IMR-90 (cell line): ENCODE data around the gene GRM5. TPM values are rescaled to one million over a fixed set of nuclear protein-coding genes. Genes with fewer than 3 reads are reported as not detected.

Experiments used
- ATAC-seq: fragments of 200-7000 bp; cut with Tn5 transposase; 2 replicates; pipeline ENCODE4 v1.9.1; 2020; ENCODE audit warnings: low read depth, mild to moderate bottlenecking, moderate library complexity
- BruUV-seq: library from RNA; stranded (reverse); fragments of 400-500 nt; replicated peaks from 2 replicates; lab custom pipeline; 2021; lab: Mats Ljungman, UMichigan
- CTCF ChIA-PET: fragments of 300-600 bp; formaldehyde crosslinking; extraction: SDS; loops from one replicate; lab custom pipeline; 2021; ENCODE audit warnings: antibody characterized with exemption; lab: Yijun Ruan, JAX
- POLR2A ChIA-PET: fragments of 300-600 bp; sonication (Branson Sonifier 250); formaldehyde crosslinking; loops from one replicate; lab custom pipeline; 2022; ENCODE audit warnings: antibody characterized with exemption; ENCODE audit not compliant: unreplicated experiment; lab: Charles Lee
- DNase-seq: peaks from one replicate; pipeline ENCODE4 v3.0.0; 2013
- H2AFZ ChIP-seq: replicated peaks from 2 replicates; pipeline ENCODE3; 2013; ENCODE audit warnings: low read length, mild to moderate bottlenecking; ENCODE audit not compliant: poor library complexity
- H2AK5ac ChIP-seq: 2 replicates; pipeline ENCODE4 v1.6.1; 2013; ENCODE audit warnings: low read depth, low read length, inconsistent platforms
- H2AK9ac ChIP-seq: replicated peaks from 2 replicates; pipeline ENCODE3; 2013; ENCODE audit warnings: mild to moderate bottlenecking, low read depth, low read length, moderate library complexity; ENCODE audit not compliant: poor library complexity
- H2BK120ac ChIP-seq: 2 replicates; pipeline ENCODE4 v1.6.1; 2013; ENCODE audit warnings: low read depth, low read length, inconsistent platforms
- H2BK15ac ChIP-seq: 3 replicates; pipeline ENCODE4 v1.6.1; 2013; ENCODE audit warnings: low read depth, low read length, inconsistent platforms
- H2BK20ac ChIP-seq: 2 replicates; pipeline ENCODE4 v1.6.1; 2013; ENCODE audit warnings: low read depth, mild to moderate bottlenecking, inconsistent platforms, low read length, moderate library complexity
- H2BK5ac ChIP-seq: 2 replicates; pipeline ENCODE4 v1.6.1; 2013; ENCODE audit warnings: mild to moderate bottlenecking, low read depth, low read length, inconsistent platforms; ENCODE audit not compliant: poor library complexity, severe bottlenecking
- H3K14ac ChIP-seq: replicated peaks from 2 replicates; pipeline ENCODE4 v1.6.1; 2013; ENCODE audit warnings: low read depth, low read length, inconsistent platforms
- H3K18ac ChIP-seq: 2 replicates; pipeline ENCODE4 v1.6.1; 2013; ENCODE audit warnings: low read depth, low read length, control low read depth
- H3K23ac ChIP-seq: 2 replicates; pipeline ENCODE4 v1.6.1; 2013; ENCODE audit warnings: low read depth, low read length, inconsistent platforms
- H3K27ac ChIP-seq: 2 replicates; pipeline ENCODE4 v1.5.1; 2013; ENCODE audit warnings: mild to moderate bottlenecking, control low read depth, low read length; ENCODE audit not compliant: insufficient read depth
- H3K27me3 ChIP-seq: 2 replicates; pipeline ENCODE4 v1.6.1; 2013; ENCODE audit warnings: low read length; ENCODE audit not compliant: control insufficient read depth, insufficient read depth
- H3K36me3 ChIP-seq: 2 replicates; pipeline ENCODE4 v1.6.1; 2013; ENCODE audit warnings: low read length, mixed read lengths; ENCODE audit not compliant: control insufficient read depth, insufficient read depth
- H3K4ac ChIP-seq: 2 replicates; pipeline ENCODE4 v1.6.1; 2013; ENCODE audit warnings: low read depth, low read length, inconsistent platforms
- H3K4me1 ChIP-seq: 2 replicates; pipeline ENCODE4 v1.6.1; 2013; ENCODE audit warnings: low read length, mixed read lengths; ENCODE audit not compliant: control insufficient read depth, insufficient read depth
- H3K4me2 ChIP-seq: 2 replicates; pipeline ENCODE4 v1.6.1; 2013; ENCODE audit warnings: low read depth, mild to moderate bottlenecking, control low read depth, low read length, moderate library complexity
- H3K4me3 ChIP-seq: 2 replicates; pipeline ENCODE4 v1.5.1; 2013; ENCODE audit warnings: low read depth, mild to moderate bottlenecking, control low read depth, low read length, moderate library complexity; ENCODE audit not compliant: insufficient read depth
- H3K56ac ChIP-seq: 2 replicates; pipeline ENCODE4 v1.6.1; 2013; ENCODE audit warnings: low read length, inconsistent platforms; ENCODE audit not compliant: insufficient read depth; ENCODE audit errors: extremely low read depth
- H3K79me1 ChIP-seq, 2 experiments: 2 replicates each; pipeline ENCODE4 v1.6.1; 2013; ENCODE audit warnings: low read length in 2 of 2, inconsistent platforms in 1 of 2, low read depth in 1 of 2
- H3K9ac ChIP-seq: 2 replicates; pipeline ENCODE4 v1.6.1; 2013; ENCODE audit warnings: low read depth, low read length, control low read depth
- H3K9me1 ChIP-seq: 2 replicates; pipeline ENCODE4 v1.6.1; 2013; ENCODE audit warnings: low read length, inconsistent platforms; ENCODE audit not compliant: insufficient read depth
- H3K9me3 ChIP-seq: 2 replicates; pipeline ENCODE4 v1.6.1; 2013; ENCODE audit warnings: low read length; ENCODE audit not compliant: control insufficient read depth, insufficient read depth
- H4K20me1 ChIP-seq: 2 replicates; pipeline ENCODE4 v1.6.1; 2013; ENCODE audit warnings: low read length, inconsistent platforms; ENCODE audit not compliant: insufficient read depth
- H4K5ac ChIP-seq: 2 replicates; pipeline ENCODE4 v1.6.1; 2013; ENCODE audit warnings: mild to moderate bottlenecking, low read depth, low read length, control low read depth
- H4K8ac ChIP-seq, 2 experiments: 2 replicates each; pipeline ENCODE4 v1.6.1; 2013; ENCODE audit warnings: low read depth in 2 of 2, low read length in 2 of 2, control low read depth in 1 of 2, inconsistent platforms in 1 of 2
- H4K91ac ChIP-seq: 2 replicates; pipeline ENCODE4 v1.6.1; 2013; ENCODE audit warnings: low read depth, low read length, inconsistent platforms; ENCODE audit not compliant: insufficient read depth
- BHLHE40 ChIP-seq: fragments of 150-350 bp; IDR thresholded peaks from 2 replicates; pipeline ENCODE4 v1.6.1; 2016; ENCODE audit warnings: mild to moderate bottlenecking, low read depth, low read length
- CEBPB ChIP-seq: IDR thresholded peaks from 2 replicates; pipeline ENCODE4 v1.6.1; 2012; ENCODE audit warnings: low read depth, low read length, improper control_type of control experiment
- CHD1 ChIP-seq: IDR thresholded peaks from 2 replicates; pipeline ENCODE4 v1.6.1; 2012; ENCODE audit warnings: low read depth, low read length, improper control_type of control experiment
- FOS ChIP-seq: fragments of 150-350 bp; IDR thresholded peaks from 2 replicates; pipeline ENCODE4 v1.6.1; 2016; ENCODE audit warnings: low read depth, low read length
- MAFK ChIP-seq: IDR thresholded peaks from 2 replicates; pipeline ENCODE4 v1.6.1; 2012; ENCODE audit warnings: low read depth, low read length, improper control_type of control experiment
- MAZ ChIP-seq: IDR thresholded peaks from 2 replicates; pipeline ENCODE4 v1.6.1; 2012; ENCODE audit warnings: low read depth, mild to moderate bottlenecking, low read length, improper control_type of control experiment, moderate library complexity, borderline replicate concordance
- MXI1 ChIP-seq: IDR thresholded peaks from 2 replicates; pipeline ENCODE4 v1.6.1; 2012; ENCODE audit warnings: low read depth, mild to moderate bottlenecking, low read length, moderate library complexity, borderline replicate concordance
- NFE2L2 ChIP-seq: fragments of 150-350 bp; IDR thresholded peaks from 2 replicates; pipeline ENCODE4 v1.6.1; 2016; ENCODE audit warnings: low read depth, mild to moderate bottlenecking, low read length
- POLR2A ChIP-seq: IDR thresholded peaks from 2 replicates; pipeline ENCODE4 v1.6.1; 2012; ENCODE audit warnings: mild to moderate bottlenecking, low read depth, low read length
- RAD21 ChIP-seq: IDR thresholded peaks from 2 replicates; pipeline ENCODE4 v1.6.1; 2012; ENCODE audit warnings: low read length, improper control_type of control experiment
- RCOR1 ChIP-seq: IDR thresholded peaks from 2 replicates; pipeline ENCODE4 v1.6.1; 2012; ENCODE audit warnings: mild to moderate bottlenecking, low read length, improper control_type of control experiment; ENCODE audit not compliant: insufficient replicate concordance
- RFX5 ChIP-seq: IDR thresholded peaks from 2 replicates; pipeline ENCODE4 v1.8.0; 2012; ENCODE audit warnings: low read depth, mild to moderate bottlenecking, low read length, moderate library complexity
- SMC3 ChIP-seq: fragments of 150-350 bp; IDR thresholded peaks from 2 replicates; pipeline ENCODE4 v1.6.1; 2016; ENCODE audit warnings: low read depth, mild to moderate bottlenecking, antibody characterized with exemption, low read length, moderate library complexity
- WGBS, 2 experiments: methylation state at CpG; one replicate each; pipeline versions ENCODE4 v1.1.5 to v1.1.7; 2013; ENCODE audit warnings: missing lambda C conversion rate in 2 of 2; ENCODE audit not compliant: insufficient read length in 1 of 2; ENCODE audit errors: extremely low coverage in 2 of 2; 5-methylcytosine and 5-hydroxymethylcytosine counted together
- dilution Hi-C: fragments of 300-500 bp; cut with HindIII; formaldehyde crosslinking; loops from one replicate; pipeline ENCODE4 v1.14.3; 2018; ENCODE audit warnings: low sequenced_read_pairs; ENCODE audit not compliant: unreplicated experiment
- in situ Hi-C: fragments of 300-500 bp; cut with MboI; formaldehyde crosslinking; loops from 3 replicates; pipeline ENCODE4 v1.14.3; 2019; ENCODE audit warnings: low sequenced_read_pairs, inconsistent platforms, mixed read lengths
- intact Hi-C: fragments of 100-400 bp; cut with micrococcal nuclease; formaldehyde crosslinking; loops from 2 replicates; pipeline ENCODE4 v1.10.0; 2022
- polyA plus RNA-seq, 3 experiments: library from polyadenylated mRNA; depleted of rRNA; stranded (reverse); fragments of >200 nt; gene quantifications; 2 replicates each; pipeline ENCODE4 v1.2.3, GENCODE V29; 2012; ENCODE audit warnings: low replicate concordance in 1 of 3
- total RNA-seq: library from RNA; depleted of rRNA; stranded (reverse); fragments of >200 nt; gene quantifications from 2 replicates; pipeline ENCODE4 v1.2.3, GENCODE V29; 2012
- TF ChIP-seq, protein P1 (sequence below): fragments of 150-350 bp; IDR thresholded peaks from 2 replicates; pipeline ENCODE4 v1.6.1; 2017; ENCODE audit warnings: mild to moderate bottlenecking, antibody characterized with exemption, low read length, low read depth
- TF ChIP-seq, protein P2 (sequence below): fragments of 150-350 bp; IDR thresholded peaks from 2 replicates; pipeline ENCODE4 v1.6.1; 2016; ENCODE audit warnings: low read depth, mild to moderate bottlenecking, low read length, moderate library complexity, borderline replicate concordance
- TF ChIP-seq, protein P3 (sequence below): conservative IDR thresholded peaks from 2 replicates; pipeline ENCODE4 v1.5.1; 2012; ENCODE audit warnings: mild to moderate bottlenecking, low read depth, low read length, improper control_type of control experiment

GRM5 gene
- total and polyA plus RNA-seq, 2 of the 4 experiments (the other 2 are of a cell fraction): under 0.01 TPM

DNA sequence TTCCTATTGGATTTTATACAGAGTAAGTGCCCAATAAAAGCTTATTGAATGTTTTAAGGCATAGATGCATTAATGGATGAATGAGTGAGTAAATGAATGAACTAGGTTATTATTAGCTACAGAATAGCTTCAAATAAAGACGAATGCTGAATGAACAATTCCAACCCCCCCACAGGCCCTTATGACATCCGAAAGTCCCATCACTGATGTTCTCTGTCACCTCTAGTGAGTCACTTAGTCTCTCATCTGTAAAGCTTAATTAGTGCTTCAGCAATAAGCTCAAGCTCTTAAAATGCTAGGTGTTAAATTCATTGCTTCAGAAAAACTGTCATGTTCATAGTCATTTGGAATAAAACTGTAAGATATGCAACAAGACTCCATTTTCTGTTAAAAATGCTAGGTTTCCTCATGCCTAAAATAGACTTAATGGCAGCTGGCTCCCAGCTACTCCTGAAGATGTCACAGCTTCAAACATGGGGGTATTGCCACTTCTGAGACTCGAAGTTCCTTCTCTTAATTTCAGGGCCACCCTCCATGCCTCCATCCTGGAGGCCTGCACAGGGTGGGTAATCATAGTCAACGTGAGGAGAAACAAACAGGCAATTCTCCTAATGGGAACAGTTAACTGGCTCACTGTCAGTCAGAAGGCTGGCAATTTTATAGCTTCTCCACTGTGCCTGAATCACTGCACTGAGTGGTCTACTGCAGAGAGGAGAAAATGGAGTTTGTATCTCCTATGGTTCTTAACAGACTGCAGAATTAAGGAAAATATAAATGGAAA is 373.3 kb downstream of the GRM5 start:
- in situ Hi-C loops: no loop called here
- POLR2A ChIA-PET: no interaction called here
- no peak overlapping the region for H3K4me3 ChIP-seq
- no peaks in the 10 kb centered on the region for H3K79me1 ChIP-seq
- no peak overlapping the region for H3K4ac ChIP-seq
- H3K18ac ChIP-seq: no peak overlapping the region
- H3K9me1 ChIP-seq: no peaks in the 10 kb centered on the region
- CTCF ChIA-PET: no interaction called here
- H2BK20ac ChIP-seq: no peak overlapping the region
- no peak overlapping the region for H2AK5ac ChIP-seq
- no peak overlapping the region for H3K4me2 ChIP-seq
- H3K9ac ChIP-seq: no peak overlapping the region
- no peak overlapping the region for H2BK120ac ChIP-seq
- no TSS peak for BruUV-seq
- H4K20me1 ChIP-seq: no peaks in the 10 kb centered on the region
- H3K14ac ChIP-seq: no peak overlapping the region
- no peak overlapping the region for H2BK15ac ChIP-seq
- no peaks in the 10 kb centered on the region for H3K36me3 ChIP-seq
- H3K23ac ChIP-seq: no peak overlapping the region
- H4K91ac ChIP-seq: no peak overlapping the region
- H3K27me3 ChIP-seq: peaks cover 3% of the 10 kb centered on the region; the same call in 1 of the 2 replicates
- intact Hi-C loops: no loop called here
- dilution Hi-C loops: no loop called here
- no peak for DNase-seq
- no peak overlapping the region for H2AFZ ChIP-seq
- no peaks in the 10 kb centered on the region for H3K4me1 ChIP-seq
- no peak overlapping the region for H4K8ac ChIP-seq
- no peak overlapping the region for H2BK5ac ChIP-seq
- WGBS, 2 experiments: no CpG with 5 or more reads among the region's 4 CpGs
- no peaks in the 10 kb centered on the region for H3K9me3 ChIP-seq
- no peak for ATAC-seq
- H2AK9ac ChIP-seq: no peak overlapping the region
- TF ChIP-seq MAFK (no peak), RAD21 (no peak), CEBPB (no peak), BHLHE40 (no peak), CHD1 (no peak), MAZ (no peak), RFX5 (no peak), SMC3 (no peak), MXI1 (no peak), RCOR1 (no peak), FOS (no peak), NFE2L2 (no peak), POLR2A (no peak)
- TF ChIP-seq, protein P1, sequence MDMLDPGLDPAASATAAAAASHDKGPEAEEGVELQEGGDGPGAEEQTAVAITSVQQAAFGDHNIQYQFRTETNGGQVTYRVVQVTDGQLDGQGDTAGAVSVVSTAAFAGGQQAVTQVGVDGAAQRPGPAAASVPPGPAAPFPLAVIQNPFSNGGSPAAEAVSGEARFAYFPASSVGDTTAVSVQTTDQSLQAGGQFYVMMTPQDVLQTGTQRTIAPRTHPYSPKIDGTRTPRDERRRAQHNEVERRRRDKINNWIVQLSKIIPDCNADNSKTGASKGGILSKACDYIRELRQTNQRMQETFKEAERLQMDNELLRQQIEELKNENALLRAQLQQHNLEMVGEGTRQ: no peak
- TF ChIP-seq, protein P2, sequence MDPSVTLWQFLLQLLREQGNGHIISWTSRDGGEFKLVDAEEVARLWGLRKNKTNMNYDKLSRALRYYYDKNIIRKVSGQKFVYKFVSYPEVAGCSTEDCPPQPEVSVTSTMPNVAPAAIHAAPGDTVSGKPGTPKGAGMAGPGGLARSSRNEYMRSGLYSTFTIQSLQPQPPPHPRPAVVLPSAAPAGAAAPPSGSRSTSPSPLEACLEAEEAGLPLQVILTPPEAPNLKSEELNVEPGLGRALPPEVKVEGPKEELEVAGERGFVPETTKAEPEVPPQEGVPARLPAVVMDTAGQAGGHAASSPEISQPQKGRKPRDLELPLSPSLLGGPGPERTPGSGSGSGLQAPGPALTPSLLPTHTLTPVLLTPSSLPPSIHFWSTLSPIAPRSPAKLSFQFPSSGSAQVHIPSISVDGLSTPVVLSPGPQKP: no peak
- TF ChIP-seq, protein P3, sequence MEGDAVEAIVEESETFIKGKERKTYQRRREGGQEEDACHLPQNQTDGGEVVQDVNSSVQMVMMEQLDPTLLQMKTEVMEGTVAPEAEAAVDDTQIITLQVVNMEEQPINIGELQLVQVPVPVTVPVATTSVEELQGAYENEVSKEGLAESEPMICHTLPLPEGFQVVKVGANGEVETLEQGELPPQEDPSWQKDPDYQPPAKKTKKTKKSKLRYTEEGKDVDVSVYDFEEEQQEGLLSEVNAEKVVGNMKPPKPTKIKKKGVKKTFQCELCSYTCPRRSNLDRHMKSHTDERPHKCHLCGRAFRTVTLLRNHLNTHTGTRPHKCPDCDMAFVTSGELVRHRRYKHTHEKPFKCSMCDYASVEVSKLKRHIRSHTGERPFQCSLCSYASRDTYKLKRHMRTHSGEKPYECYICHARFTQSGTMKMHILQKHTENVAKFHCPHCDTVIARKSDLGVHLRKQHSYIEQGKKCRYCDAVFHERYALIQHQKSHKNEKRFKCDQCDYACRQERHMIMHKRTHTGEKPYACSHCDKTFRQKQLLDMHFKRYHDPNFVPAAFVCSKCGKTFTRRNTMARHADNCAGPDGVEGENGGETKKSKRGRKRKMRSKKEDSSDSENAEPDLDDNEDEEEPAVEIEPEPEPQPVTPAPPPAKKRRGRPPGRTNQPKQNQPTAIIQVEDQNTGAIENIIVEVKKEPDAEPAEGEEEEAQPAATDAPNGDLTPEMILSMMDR: no peak
- H4K5ac ChIP-seq: no peak overlapping the region
- H3K27ac ChIP-seq: no peak overlapping the region
- no peak overlapping the region for H3K56ac ChIP-seq
